GM21360 (cell line): Measurements from ENCODE around the gene ARID5B.

ENCODE experiments used
- ATAC-seq: cut with Tn5 transposase; IDR thresholded peaks from one replicate; pipeline ENCODE4 v1.9.1; 2021; ENCODE audit warnings: mild to moderate bottlenecking, moderate library complexity; ENCODE audit not compliant: unreplicated experiment

ARID5B gene

DNA sequence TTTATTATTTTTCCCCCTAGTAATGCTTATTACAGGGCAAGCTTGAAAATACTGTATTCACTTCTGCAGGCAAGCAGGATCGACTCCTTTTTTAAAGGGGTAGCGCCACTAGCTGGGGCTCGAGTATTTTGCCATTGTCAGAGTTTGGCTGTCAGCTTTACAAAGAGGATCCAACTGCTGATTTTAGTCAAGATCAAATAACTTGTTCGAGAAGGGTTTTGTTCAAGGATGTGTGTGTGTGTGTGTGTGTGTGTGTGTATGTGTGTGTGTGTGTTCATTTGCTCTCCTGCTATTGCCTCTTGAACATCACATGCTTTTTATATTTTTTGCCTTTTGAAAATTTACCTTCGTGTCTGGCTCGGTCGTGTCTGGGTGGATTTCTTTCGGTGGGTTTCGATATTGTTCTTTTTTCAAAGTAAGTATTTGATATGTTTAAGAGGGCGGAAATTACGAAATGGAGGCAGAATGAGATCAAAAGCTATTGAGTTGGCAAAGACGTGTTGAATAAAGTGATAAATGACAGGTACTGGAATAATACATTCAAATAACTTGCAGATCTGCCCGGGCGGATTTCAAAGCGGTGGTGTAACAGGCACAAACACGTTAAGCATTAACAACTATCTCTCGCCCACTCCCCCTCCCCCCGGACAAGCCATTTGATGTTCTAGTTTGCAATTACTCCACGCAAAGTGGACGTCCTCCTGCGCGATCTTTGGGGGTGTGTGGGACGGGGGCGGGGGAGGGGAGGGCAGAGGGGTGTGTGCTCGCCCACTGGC is 1.1 kb downstream of the ARID5B start:
- ATAC-seq, result no peak

DNA sequence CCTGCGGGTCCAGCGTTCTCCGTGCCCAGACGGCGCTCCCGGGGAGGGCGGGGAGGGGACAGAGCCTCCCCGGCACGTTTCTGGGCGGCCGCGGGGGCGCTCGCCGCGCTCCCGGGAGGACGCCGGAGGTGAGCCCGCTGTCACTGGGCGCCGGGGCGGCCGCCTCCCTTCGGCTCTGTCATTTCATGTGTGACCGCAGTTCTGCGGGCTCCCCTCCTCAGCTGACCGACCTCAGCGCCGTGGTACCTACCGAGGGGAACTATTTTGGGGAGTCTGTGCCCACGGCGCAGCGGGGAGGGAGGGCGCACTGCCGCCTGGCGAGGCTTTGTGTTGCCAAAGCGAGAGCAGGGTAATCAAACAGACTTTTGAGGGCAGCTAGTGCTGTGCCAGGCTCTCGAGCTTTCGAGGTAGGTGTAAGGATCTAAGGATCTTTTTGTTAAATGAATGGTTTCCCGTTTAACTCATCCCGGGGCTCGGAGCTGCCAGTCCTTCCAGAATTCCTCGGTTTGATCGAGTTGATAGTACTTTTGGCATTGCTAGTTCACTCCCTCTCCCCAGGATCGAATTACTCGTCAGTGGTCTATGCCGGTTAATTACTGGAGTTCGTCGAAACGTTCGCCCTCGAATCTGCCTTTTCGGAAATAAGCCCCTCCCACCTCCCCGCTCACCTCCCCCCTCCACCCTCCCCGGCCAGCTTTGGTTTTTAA is 1.9 kb downstream of the ARID5B start:
- peak; percentile 40 for ATAC-seq

DNA sequence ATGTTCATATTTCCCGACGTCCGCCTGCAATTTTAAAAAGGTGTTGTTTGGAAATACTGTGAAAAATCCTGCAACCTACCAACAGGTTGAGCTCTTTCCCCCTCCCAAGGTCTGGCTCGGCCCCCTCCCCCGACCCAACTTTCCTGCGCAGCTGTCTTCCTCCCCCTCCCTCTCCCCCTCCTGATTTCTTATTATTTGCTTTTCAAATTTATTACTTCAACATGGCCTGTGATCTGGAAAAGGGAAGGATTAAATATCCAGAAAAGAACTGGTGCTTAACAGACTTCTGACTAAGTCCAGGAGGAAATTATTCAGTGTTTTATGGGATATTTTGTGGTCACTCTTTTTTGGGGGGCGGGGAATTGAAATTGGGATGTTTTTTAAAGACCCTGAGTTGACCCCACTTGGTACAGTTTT is 2.4 kb downstream of the ARID5B start:
- no peak for ATAC-seq

DNA sequence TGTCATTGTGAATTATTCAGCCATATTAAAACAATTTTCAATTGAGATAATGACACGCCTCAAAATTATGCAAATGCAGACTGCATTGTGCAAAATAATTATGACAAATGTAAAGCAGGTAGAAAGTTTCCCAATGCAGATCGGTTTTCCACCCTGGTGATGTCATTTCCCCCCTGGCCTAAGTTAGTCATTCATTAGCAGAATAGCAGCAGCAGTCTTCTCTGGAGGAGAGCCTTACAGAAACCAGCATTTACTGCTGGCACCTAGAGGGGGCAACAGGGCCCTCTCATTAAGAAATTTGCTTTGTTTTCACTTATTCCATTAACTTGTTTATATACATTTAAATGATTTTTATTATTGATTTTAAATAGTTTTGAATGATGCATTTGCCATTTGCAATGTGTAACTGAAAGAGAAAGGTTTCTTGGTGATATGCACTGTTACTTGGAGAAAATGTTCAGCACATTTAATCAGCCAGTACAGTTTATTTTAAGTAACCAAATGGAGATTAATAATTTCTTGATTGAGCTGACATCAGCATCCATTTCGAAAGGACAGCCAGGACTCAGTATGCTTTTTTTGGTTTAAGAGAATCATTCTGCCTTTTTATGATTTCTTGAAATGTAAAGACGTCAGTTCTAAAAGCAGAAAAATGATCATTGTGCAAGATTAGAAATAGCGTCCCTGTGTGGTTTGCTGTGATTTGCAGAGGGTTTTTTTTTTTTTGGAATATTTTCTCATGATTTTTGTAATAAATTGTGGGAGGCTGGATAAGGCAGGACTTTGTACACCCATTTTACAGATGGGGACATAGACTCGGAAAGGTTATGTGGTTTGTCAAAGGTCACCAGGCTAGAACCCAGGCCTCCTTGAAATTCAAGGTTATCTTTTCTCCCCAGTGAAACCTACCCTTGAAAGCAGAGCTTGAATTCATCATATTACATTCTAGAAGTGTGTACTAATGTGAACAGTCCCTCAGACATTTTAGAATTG is 3.5 kb downstream of the ARID5B start:
- peak; percentile 25 for ATAC-seq

DNA sequence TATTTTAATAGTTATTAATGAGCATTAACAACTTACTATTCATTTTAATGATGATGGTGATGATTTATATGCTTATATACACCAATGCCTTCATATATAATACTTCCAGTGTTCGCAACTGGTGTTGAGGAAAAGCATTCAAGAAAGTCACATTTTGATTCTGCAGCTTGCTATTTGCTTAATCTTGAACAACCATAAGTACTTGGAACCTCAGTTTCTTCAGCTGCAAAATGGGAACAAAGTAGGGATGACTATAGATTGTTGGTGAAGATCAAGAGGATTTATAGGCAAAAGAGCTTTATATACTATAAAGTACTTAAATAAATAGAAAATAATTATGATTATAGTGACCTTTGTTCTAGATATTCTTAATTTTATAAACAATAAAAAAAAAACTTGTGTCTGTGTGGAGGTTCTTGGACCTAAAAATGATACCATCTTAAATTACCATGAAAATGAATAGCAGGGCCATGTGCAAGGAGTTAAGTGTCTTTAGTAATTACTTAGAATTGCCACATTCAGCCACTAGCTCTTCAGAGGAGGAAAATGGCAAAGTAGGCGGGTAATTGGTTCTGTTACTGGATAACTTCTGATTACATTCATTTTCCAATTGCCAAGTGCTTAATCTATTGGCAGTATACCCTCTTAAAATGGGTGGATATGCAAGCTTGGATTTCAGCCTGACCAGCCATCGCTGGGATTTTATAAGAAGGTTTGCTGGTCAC is 4.5 kb downstream of the ARID5B start:
- no peak for ATAC-seq

- no peak for ATAC-seq
Observed at GRCh38 chr10:61906562-61906901, 5.0 kb downstream of the ARID5B start.

DNA sequence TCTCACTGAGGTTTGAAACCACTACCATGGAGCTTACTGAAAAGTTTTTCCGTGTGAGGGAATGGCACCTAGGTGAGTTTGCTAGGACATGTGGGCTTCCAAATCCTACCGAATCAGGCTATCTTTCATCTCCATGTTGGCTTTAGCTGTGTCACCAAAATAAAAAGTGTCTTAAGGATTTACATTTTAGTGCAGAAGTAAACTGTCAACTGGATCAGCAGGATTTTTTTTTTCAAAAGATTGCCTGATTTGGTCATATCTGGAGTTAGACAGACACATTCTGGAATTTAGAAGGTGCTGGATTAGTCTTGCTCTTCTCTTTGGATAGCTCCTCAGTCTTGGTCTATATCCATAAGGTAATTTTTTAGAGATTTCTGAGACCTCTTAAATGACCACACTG is 5.5 kb downstream of the ARID5B start:
- ATAC-seq, result no peak

DNA sequence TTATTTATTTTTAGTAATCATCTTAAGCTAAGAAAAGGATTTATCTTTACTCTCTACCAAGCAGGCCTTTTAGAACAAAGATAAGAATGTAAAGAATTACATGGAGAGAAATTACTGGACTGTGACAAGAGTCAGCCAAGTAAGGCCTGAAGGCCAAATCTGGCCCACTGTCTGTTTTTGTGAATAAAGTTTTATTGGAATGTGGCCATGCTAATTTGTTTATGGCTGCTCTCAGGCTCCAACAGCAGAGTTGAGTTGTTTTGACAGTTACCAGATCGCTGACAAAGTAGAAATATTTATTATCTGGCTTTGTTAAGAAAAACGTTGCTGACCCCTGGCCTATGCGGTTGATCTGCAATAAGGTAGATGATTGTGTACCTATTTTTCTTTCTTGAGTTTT is 6.1 kb downstream of the ARID5B start:
- no peak for ATAC-seq

DNA sequence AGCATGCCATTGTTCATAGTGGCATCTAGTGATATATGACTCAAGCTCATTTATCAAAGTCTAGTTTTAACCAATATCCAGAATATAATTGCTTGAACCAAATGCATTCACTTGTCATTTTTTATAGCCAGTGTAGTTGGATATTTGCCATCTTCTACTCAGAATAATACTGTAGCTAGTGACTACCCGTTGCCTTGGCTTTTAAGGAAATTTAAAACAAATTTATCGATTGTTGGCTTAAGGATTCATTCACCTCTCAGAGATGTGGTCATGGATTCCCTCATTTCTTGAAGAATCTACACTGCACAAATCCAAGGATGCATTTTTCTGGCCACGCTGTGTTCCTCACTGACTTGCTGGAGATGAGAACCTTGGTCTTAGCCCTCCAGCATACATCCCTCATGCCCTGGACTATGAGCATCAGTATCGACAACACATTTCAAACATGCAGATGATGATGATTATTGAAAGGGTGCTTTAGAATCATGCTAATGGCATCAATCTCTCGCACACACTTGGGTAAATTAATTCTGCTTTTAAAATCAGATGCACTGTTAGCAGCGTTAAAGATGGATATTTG is 8.8 kb downstream of the ARID5B start:
- no peak for ATAC-seq

- ATAC-seq, result no peak
Observed at GRCh38 chr10:61910894-61911293, 9.4 kb downstream of the ARID5B start.

DNA sequence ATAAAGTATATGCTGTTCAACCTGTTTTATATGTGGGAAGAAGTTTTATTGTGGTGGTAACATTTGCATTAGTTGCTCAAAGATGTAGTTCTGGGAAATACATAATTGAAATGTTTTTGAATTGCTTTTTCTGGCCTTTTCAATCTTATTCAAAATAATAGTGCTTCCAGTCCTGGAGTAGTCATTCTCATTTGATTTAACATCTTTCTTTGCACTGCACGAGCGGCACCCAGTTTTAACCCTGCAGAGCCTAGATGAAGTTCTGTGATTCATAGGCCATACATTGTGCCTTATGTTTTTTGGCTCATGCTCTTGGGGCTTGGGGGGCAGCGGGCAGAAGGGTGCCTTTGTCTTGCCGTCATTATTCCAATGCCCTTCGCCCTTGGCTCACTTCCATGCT is 9.9 kb downstream of the ARID5B start:
- ATAC-seq, result no peak

GRCh38 chr10:61912981-61913380 is 11.5 kb downstream of the ARID5B start:
- ATAC-seq, result no peak

GRCh38 chr10:61918140-61918539 is 16.6 kb downstream of the ARID5B start:
- ATAC-seq, result no peak

- ATAC-seq, result no peak
Observed at GRCh38 chr10:61918989-61919388, 17.5 kb downstream of the ARID5B start.

- ATAC-seq, result no peak
Observed at GRCh38 chr10:61919646-61920215, 18.2 kb downstream of the ARID5B start.

- ATAC-seq, result no peak
Observed at GRCh38 chr10:61921143-61921542, 19.6 kb downstream of the ARID5B start.

GRCh38 chr10:61923210-61923949 is 21.9 kb downstream of the ARID5B start:
- ATAC-seq, result no peak

GRCh38 chr10:61923950-61924274 is 22.4 kb downstream of the ARID5B start:
- ATAC-seq, result no peak

- no peak for ATAC-seq
Observed at GRCh38 chr10:61929555-61929954, 28.1 kb downstream of the ARID5B start.
